ENCODE results near the gene FNBP1.

DNA sequence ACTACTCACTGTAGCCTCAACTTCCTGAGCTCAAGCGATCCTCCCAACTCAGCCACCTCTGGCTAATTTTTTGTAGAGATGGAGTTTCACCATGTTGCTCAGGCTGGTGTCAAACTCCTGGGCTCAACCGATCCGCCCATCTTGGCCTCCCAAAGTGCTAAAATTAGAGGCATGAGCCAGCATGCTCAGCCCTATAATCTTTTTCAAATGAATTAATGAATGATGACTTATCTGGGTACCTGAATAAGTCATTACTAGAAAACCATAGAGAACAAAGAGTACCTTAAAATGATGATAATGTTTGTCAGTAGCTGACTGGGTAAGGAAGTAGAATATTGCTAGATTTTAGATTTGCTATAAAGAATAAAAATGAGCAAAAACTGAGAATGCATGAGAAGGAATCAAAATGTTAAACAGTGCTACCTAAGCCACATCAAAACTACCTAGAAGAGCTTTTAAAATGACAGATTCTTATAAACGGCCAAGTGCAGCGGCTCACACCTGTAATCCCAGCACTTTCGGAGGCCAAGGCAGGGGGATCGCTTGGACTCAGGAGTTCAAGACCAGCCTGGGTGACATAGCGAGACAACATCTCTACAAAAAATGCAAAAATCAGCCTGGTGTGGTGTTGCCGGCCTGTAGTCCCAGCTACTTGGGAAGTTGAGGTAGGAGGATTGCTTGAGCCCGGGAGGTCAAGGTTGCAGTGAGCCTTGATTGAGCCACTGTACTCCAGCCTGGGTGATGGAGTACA, 13.6 kb downstream of the FNBP1 start:
- TF ChIP-seq CTCF (IDR thresholded peaks at IDR 0.05; ENCODE audit: insufficient read depth, low read length, poor library complexity, severe bottlenecking) = no peak
- TF ChIP-seq EZH2phosphoT487 (conservative IDR thresholded peaks at IDR 0.05; ENCODE audit: low read length) = no peak
